Esophagus muscularis mucosa (tissue), 4 donors: ENCODE data around the gene TLR2. TPM values are rescaled to one million over a fixed set of nuclear protein-coding genes. Genes with fewer than 3 reads are reported as not detected.

Source experiments
- DNase-seq: peaks from one replicate; pipeline ENCODE4 v3.0.0-alpha.2; 2017; ENCODE audit errors: extremely low spot score
- H3K27ac ChIP-seq, 4 donors: fragments of 200-600 bp; sonication (generic); replicated peaks in 1 of 4; 1 replicate in 3 of 4; 2 replicates in 1 of 4; pipeline ENCODE4 v1.5.1; 2016 to 2019; ENCODE audit warnings: mild to moderate bottlenecking in 1 of 4
- H3K27me3 ChIP-seq, 4 donors: fragments of 200-600 bp; sonication (generic); one replicate each; pipeline versions ENCODE4 v1.5.1 to v1.6.0; 2016 to 2019
- H3K36me3 ChIP-seq, 4 donors: fragments of 200-600 bp; sonication (generic); one replicate each; pipeline ENCODE4 v1.5.1; 2016 to 2019
- H3K4me1 ChIP-seq, 4 donors: fragments of 200-600 bp; sonication (generic); one replicate each; pipeline ENCODE4 v1.5.1; 2016 to 2019
- H3K4me3 ChIP-seq, 4 donors: fragments of 200-600 bp; sonication (generic); 1 replicate in 2 of 4; 2 replicates in 2 of 4; pipeline ENCODE4 v1.5.1; 2016 to 2019; ENCODE audit warnings: mild to moderate bottlenecking in 4 of 4, moderate library complexity in 1 of 4
- H3K9me3 ChIP-seq, 4 donors: fragments of 200-600 bp; sonication (generic); 1 replicate in 3 of 4; 2 replicates in 1 of 4; pipeline ENCODE4 v1.5.1; 2016 to 2019
- CTCF ChIP-seq, 3 experiments: fragments of 200-600 bp in 2 of 3; fragments of 450-650 bp in 1 of 3; sonication (generic) in 2 of 3; IDR thresholded peaks; one replicate each; pipeline ENCODE4 v1.5.1; 2017 to 2019; ENCODE audit warnings: antibody characterized with exemption in 3 of 3, mild to moderate bottlenecking in 2 of 3, moderate library complexity in 1 of 3
- EP300 ChIP-seq: sonication (generic); formaldehyde crosslinking; IDR thresholded peaks from one replicate; pipeline ENCODE4 v1.6.1; 2017; ENCODE audit warnings: antibody characterized with exemption
- POLR2A ChIP-seq: fragments of 450-650 bp; IDR thresholded peaks from one replicate; pipeline ENCODE4 v1.6.1; 2017; ENCODE audit warnings: antibody characterized with exemption, moderate library complexity, mild to moderate bottlenecking, low read depth
- POLR2AphosphoS5 ChIP-seq, 2 donors: sonication (generic); formaldehyde crosslinking; IDR thresholded peaks; one replicate each; pipeline ENCODE4 v1.6.1; 2017; ENCODE audit warnings: antibody characterized with exemption in 2 of 2
- WGBS: methylation state at CpG from one replicate; pipeline ENCODE4 v1.1.5; 2018; 5-methylcytosine and 5-hydroxymethylcytosine counted together
- intact Hi-C: fragments of 100-400 bp; cut with DNase I; formaldehyde crosslinking; loops from one replicate; pipeline ENCODE4 v1.15.1; 2023
- total RNA-seq, 4 donors: library from RNA; depleted of rRNA; stranded (reverse); fragments of >200 nt; gene quantifications; one replicate each; pipeline versions ENCODE4 v1.1.0 to v1.2.1, GENCODE V29; 2016

TLR2 gene
- total RNA-seq, 4 donors from 2014 or later = 5.6 to 39.8 (median 8.8) TPM

GRCh38 chr4:153668647-153669046 is 15.4 kb upstream of the TLR2 start:
- WGBS = 67% methylated on average over 2 of the region's 2 CpGs
- Histone ChIP-seq H3K4me1 (no peaks in the 10 kb centered on the region), H3K27me3 (no peaks in the 10 kb centered on the region), H3K9me3 (no peaks in the 10 kb centered on the region), H3K36me3 (no peaks in the 10 kb centered on the region), H3K4me3 (no peak overlapping the region), H3K27ac (no peak overlapping the region)
- no peak for TF ChIP-seq POLR2AphosphoS5 (IDR thresholded peaks at IDR 0.05)
- TF ChIP-seq CTCF (IDR thresholded peaks at IDR 0.05) = no peak
- no peak for TF ChIP-seq EP300
- TF ChIP-seq POLR2A = no peak
- intact Hi-C loops = no loop called here
- DNase-seq = no peak

- H3K27ac ChIP-seq = no peak overlapping the region
- DNase-seq = no peak
- TF ChIP-seq POLR2A = no peak
- TF ChIP-seq POLR2AphosphoS5 (IDR thresholded peaks at IDR 0.05) = no peak
- no peak for TF ChIP-seq CTCF (IDR thresholded peaks at IDR 0.05)
- TF ChIP-seq EP300 = no peak
- no peaks in the 10 kb centered on the region for H3K27me3 ChIP-seq
- H3K4me1 ChIP-seq = no peaks in the 10 kb centered on the region
- H3K4me3 ChIP-seq = no peak overlapping the region
- intact Hi-C loops = no loop called here
- peaks cover 0 to 3% (median under 1%) of the 10 kb centered on the region in 4 donors for H3K9me3 ChIP-seq
- H3K36me3 ChIP-seq = no peaks in the 10 kb centered on the region
- 47% methylated on average over 3 of the region's 3 CpGs for WGBS
These were observed 14.2 kb upstream of the TLR2 start for GRCh38 chr4:153669838-153670237.

GRCh38 chr4:153676486-153676885 is 7.6 kb upstream of the TLR2 start:
- Histone ChIP-seq H3K36me3 (no peaks in the 10 kb centered on the region), H3K4me1 (no peaks in the 10 kb centered on the region), H3K27ac (no peak overlapping the region), H3K9me3 (peaks cover 0 to 9% (median 2%) of the 10 kb centered on the region in 4 donors), H3K27me3 (no peaks in the 10 kb centered on the region), H3K4me3 (no peak overlapping the region)
- intact Hi-C loops = no loop called here
- WGBS = 83% methylated on average over 5 of the region's 5 CpGs
- no peak for DNase-seq
- no peak for TF ChIP-seq POLR2AphosphoS5 (IDR thresholded peaks at IDR 0.05)
- no peak for TF ChIP-seq EP300
- TF ChIP-seq CTCF (IDR thresholded peaks at IDR 0.05) = no peak
- no peak for TF ChIP-seq POLR2A

- Histone ChIP-seq H3K4me1 (no peaks in the 10 kb centered on the region), H3K9me3 (peaks cover 0 to 9% (median 2%) of the 10 kb centered on the region in 4 donors), H3K27me3 (no peaks in the 10 kb centered on the region), H3K27ac (no peak overlapping the region), H3K36me3 (no peaks in the 10 kb centered on the region), H3K4me3 (no peak overlapping the region)
- WGBS = 38% methylated on average over 1 of the region's 1 CpG
- TF ChIP-seq POLR2AphosphoS5 (IDR thresholded peaks at IDR 0.05) (no peak), CTCF (IDR thresholded peaks at IDR 0.05) (no peak), POLR2A (no peak), EP300 (no peak)
- intact Hi-C loops = no loop called here
- DNase-seq = no peak
These were observed 7.1 kb upstream of the TLR2 start for GRCh38 chr4:153676984-153677383.

GRCh38 chr4:153679486-153679885 is 4.6 kb upstream of the TLR2 start:
- Histone ChIP-seq H3K36me3 (no peaks in the 10 kb centered on the region), H3K27me3 (no peaks in the 10 kb centered on the region), H3K9me3 (peaks cover 0 to 9% (median 2%) of the 10 kb centered on the region in 4 donors), H3K27ac (no peak overlapping the region), H3K4me3 (no peak overlapping the region), H3K4me1 (peaks cover 9 to 12% (median 9%) of the 10 kb centered on the region in 4 donors)
- intact Hi-C loops = no loop called here
- WGBS = 88% methylated on average over 6 of the region's 6 CpGs
- DNase-seq = no peak
- TF ChIP-seq EP300 (no peak), POLR2AphosphoS5 (IDR thresholded peaks at IDR 0.05) (no peak), POLR2A (no peak), CTCF (IDR thresholded peaks at IDR 0.05) (no peak)
